NB4 (cell line): ENCODE measurements around the gene CCNYL1.

Source experiments
- DNase-seq: peaks from one replicate; pipeline ENCODE4 v3.0.0; 2010; ENCODE audit warnings: low read depth
- H3K4me3 ChIP-seq: one replicate; pipeline ENCODE4 v1.5.1; 2011; ENCODE audit warnings: mild to moderate bottlenecking, low read depth, low read length, moderate library complexity
- CTCF ChIP-seq: IDR thresholded peaks from one replicate; pipeline ENCODE4 v1.5.1; 2012; ENCODE audit warnings: low read depth, low read length
- MAX ChIP-seq: IDR thresholded peaks from 2 replicates; pipeline ENCODE4 v1.6.1; 2011; ENCODE audit warnings: low read depth, low read length
- MYC ChIP-seq: IDR thresholded peaks from 2 replicates; pipeline ENCODE4 v1.6.1; 2011; ENCODE audit warnings: low read depth, low read length
- POLR2A ChIP-seq: IDR thresholded peaks from 2 replicates; pipeline ENCODE4 v1.6.1; 2011; ENCODE audit warnings: mild to moderate bottlenecking; ENCODE audit not compliant: insufficient read length; ENCODE audit errors: extremely low read depth

The CCNYL1 gene

DNA sequence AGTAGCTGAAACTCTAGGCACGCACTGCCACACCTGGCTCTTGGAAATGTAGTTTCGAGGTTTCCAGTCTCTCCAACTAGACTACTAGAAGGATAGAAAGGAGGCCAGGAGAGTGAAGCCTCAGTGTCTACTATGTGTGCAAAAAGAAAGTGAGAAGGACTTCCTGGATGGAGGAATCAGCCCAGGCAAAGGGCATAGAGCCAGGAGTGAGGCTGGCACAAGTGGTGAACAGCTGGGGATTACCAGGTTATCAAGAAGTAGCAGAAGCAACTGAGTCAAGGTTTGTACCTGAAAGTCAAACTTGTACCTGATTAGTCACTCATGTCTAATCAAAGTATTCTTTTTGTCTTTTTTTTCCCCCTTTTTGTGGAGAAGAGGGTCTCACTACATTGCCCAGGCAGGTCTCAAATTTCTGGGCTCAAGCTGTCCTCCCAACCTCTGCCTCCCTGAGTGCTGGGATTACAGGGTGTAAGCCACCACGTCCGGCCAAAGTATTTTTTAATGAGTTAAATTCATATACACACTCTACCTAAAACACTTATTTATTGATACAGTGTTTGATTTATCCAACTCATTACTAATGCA is 67.0 kb downstream of the CCNYL1 start:
- TF ChIP-seq MYC = no peak
- TF ChIP-seq POLR2A = no peak
- no peak overlapping the region for H3K4me3 ChIP-seq
- no peak for DNase-seq

DNA sequence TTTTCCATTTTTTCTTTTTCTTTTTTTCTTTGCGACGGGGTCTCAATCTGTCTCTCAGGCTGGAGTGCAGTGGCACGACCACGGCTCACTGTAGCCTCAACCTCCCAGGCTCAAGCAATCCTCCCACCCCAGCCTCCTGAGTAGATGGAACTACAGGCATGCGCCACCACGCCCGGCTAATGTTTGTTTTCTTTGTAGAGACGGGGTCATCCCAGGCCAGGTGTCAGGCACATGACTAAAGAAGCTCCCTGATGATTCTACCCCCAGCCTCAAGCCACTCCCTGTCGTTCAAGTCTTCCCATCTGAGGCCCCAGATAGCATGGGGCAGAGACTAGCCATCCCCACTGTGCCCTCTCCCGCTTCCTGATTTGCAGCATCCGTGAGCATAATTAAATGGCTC is 68.1 kb downstream of the CCNYL1 start:
- TF ChIP-seq POLR2A (no peak), MAX (no peak), MYC (no peak), CTCF (no peak)
- DNase-seq = no peak
- H3K4me3 ChIP-seq = no peak overlapping the region

DNA sequence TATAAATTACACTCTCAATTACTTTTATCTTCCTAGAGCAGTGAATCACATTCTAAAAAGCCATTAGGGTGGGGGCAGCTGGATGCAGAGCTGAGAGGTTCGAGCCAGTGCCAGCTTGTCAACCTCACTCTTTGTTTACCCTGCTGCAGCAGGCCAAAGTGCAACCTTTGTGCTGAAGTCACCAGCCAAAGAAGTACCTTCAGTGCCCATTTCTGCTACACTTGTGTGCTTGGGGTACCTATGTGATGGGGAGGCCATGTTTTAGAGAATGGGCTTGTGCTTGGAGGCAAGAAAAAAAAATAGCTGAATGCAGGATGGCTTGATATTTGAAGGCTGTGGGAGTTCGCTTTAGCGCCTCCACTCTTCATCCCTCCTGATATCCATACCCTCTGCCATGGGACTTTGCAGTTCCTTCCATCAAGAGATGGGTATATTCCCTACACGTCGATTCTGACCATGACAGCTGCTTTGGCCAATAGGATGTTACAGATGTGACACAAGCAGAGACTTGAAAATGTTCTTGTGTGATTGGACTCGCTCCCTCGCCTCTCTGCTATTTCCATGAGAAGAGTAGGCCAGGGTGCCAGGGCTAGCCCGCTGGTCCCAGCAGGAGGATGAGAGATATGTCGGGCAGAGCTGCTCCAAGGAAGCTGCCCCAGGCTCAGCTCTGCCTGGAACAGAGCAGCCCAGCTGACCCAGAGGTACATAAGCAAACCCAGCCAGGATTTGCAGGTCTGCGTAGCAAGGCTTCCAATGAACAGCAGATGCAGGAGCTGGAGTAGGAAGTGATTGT is 71.0 kb downstream of the CCNYL1 start:
- H3K4me3 ChIP-seq = no peak overlapping the region
- DNase-seq = no peak
- TF ChIP-seq POLR2A (no peak), MAX (no peak), MYC (no peak), CTCF (no peak)

DNA sequence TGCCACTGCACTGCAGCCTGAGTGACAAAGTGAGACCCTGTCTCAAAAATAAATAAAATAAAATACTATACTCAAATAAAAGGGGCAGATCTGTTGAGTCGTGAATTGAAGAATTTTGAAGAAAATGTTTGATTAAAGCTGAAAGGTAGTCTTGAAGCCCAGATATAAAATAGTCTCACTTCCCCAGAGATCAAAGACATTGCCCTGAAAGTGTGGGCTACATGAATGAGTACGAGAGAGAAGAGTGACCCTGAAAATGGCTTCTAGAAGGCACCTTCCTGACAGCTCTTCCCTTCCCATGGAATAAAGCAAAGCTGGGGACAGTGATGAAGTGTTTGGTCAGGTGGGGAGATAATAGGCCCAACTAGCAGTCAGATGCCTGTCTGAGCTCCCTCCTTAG is 72.1 kb downstream of the CCNYL1 start:
- no peak for DNase-seq
- TF ChIP-seq CTCF (no peak), MAX (no peak), POLR2A (no peak), MYC (no peak)
- no peak overlapping the region for H3K4me3 ChIP-seq

- TF ChIP-seq MAX (no peak), POLR2A (no peak), CTCF (no peak), MYC (no peak)
- DNase-seq = no peak
- no peak overlapping the region for H3K4me3 ChIP-seq
These were observed 73.5 kb downstream of the CCNYL1 start for GRCh38 chr2:207784898-207785297.

GRCh38 chr2:207787017-207787416 is 75.6 kb downstream of the CCNYL1 start:
- H3K4me3 ChIP-seq = no peak overlapping the region
- DNase-seq = peak; percentile 86
- TF ChIP-seq POLR2A = no peak

DNA sequence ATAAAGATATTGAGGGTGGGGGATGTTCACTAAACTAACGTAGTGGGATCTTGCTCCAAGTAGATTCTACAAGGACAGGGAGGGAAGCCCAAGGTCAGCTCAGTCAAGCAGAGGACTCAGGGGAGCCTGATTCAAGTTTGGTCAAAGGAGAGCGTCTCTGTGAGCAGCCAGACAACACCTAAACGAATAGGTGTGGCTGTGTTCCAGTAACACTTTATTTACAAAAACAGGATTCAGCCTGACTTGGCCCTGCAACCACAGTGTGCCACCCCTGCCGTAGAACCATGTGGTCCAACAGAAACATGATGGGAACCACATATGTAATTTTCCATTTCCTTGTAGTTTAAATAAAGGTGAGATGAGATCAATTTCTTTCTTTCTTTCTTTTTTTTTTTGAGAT is 76.4 kb downstream of the CCNYL1 start:
- TF ChIP-seq POLR2A (no peak), MYC (no peak), CTCF (no peak), MAX (no peak)
- DNase-seq = no peak
- H3K4me3 ChIP-seq = no peak overlapping the region
